Chondrocyte (in vitro differentiated cells): ENCODE data around the gene CLEC16A. TPM values are rescaled to one million over a fixed set of nuclear protein-coding genes. Genes with fewer than 3 reads are reported as not detected.

Experiments
- DNase-seq: peaks from one replicate; pipeline ENCODE4 v3.0.0; 2021; ENCODE audit warnings: mixed read lengths, low spot score
- H3K27ac Mint-ChIP-seq: one replicate; pipeline ENCODE4 v1.8.0; 2021; ENCODE audit warnings: mild to moderate bottlenecking, moderate library complexity, mixed read lengths; ENCODE audit not compliant: unreplicated experiment
- H3K27me3 Mint-ChIP-seq: 2 replicates; pipeline ENCODE4 v1.8.0; 2021; ENCODE audit warnings: low read depth, mixed read lengths
- H3K36me3 Mint-ChIP-seq: 2 replicates; pipeline ENCODE4 v1.8.0; 2021; ENCODE audit warnings: low read depth, mixed read lengths
- H3K4me1 Mint-ChIP-seq: 2 replicates; pipeline ENCODE4 v1.8.0; 2021; ENCODE audit warnings: low read depth, mild to moderate bottlenecking, mixed read lengths
- H3K4me3 Mint-ChIP-seq: one replicate; pipeline ENCODE4 v1.8.0; 2021; ENCODE audit warnings: mild to moderate bottlenecking, moderate library complexity, mixed read lengths; ENCODE audit not compliant: unreplicated experiment
- H3K9me3 Mint-ChIP-seq: 2 replicates; pipeline ENCODE4 v1.8.0; 2021; ENCODE audit warnings: low read depth, mixed read lengths
- total RNA-seq: library from RNA; stranded (reverse); gene quantifications from 3 replicates; pipeline ENCODE4 v1.2.1, GENCODE V29; 2021
- TF ChIP-seq, protein P1 (sequence below): fragments of 200-600 bp; sonication (generic); IDR thresholded peaks from 2 replicates; pipeline ENCODE4 v1.5.0; 2021; ENCODE audit warnings: antibody characterized with exemption, mild to moderate bottlenecking, moderate library complexity

Gene CLEC16A
- total RNA-seq, 1 donor from 2014 or later = 17.9 TPM

DNA sequence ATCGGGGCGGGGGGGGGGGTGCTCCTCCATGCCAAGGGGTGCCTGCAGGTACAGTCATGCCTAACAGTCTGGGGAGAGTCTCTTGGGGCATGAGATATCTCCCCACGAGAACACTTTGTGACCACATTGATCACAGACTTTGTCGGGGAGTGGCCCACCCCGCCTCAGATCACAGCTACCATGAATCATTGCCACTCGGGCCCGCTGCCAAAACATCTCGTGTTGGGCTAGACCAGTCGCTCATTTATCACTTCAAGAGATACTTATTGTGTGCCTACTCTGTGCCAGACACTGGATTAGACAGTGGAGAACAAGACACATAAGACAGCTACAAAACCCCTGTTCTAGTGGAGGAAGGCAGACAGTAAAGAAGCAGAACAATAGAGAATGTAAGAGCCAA, 72.6 kb downstream of the CLEC16A start:
- Mint-ChIP-seq H3K4me3 (no peak overlapping the region), H3K27me3 (no peaks in the 10 kb centered on the region), H3K9me3 (no peaks in the 10 kb centered on the region), H3K36me3 (peaks cover 14% of the 10 kb centered on the region), H3K4me1 (peaks cover 8% of the 10 kb centered on the region), H3K27ac (no peak overlapping the region)
- DNase-seq = no peak
- TF ChIP-seq, protein P1, sequence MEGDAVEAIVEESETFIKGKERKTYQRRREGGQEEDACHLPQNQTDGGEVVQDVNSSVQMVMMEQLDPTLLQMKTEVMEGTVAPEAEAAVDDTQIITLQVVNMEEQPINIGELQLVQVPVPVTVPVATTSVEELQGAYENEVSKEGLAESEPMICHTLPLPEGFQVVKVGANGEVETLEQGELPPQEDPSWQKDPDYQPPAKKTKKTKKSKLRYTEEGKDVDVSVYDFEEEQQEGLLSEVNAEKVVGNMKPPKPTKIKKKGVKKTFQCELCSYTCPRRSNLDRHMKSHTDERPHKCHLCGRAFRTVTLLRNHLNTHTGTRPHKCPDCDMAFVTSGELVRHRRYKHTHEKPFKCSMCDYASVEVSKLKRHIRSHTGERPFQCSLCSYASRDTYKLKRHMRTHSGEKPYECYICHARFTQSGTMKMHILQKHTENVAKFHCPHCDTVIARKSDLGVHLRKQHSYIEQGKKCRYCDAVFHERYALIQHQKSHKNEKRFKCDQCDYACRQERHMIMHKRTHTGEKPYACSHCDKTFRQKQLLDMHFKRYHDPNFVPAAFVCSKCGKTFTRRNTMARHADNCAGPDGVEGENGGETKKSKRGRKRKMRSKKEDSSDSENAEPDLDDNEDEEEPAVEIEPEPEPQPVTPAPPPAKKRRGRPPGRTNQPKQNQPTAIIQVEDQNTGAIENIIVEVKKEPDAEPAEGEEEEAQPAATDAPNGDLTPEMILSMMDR = no peak

DNA sequence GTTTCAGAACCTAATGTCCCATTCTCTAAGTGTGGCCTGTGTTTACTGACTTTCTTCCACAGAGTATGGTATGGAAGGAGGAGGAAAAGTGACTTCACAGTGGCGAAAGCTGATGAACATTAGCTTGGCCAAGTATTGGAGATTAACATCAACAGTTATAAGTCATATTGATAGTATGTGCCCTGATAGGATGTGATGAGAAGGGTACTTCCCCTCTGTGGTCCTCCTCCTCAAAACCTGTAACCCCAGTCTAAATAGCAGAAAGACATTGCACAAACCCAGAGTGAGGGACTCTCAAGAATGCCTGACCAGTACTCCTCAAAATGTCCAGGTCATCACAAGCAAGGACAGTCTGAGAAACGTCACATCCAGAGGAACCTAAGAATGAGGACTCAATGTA, 73.1 kb downstream of the CLEC16A start:
- no peak overlapping the region for H3K4me3 Mint-ChIP-seq
- no peak overlapping the region for H3K27ac Mint-ChIP-seq
- peaks cover 8% of the 10 kb centered on the region for H3K4me1 Mint-ChIP-seq
- H3K27me3 Mint-ChIP-seq = no peaks in the 10 kb centered on the region
- DNase-seq = no peak
- peaks cover 14% of the 10 kb centered on the region for H3K36me3 Mint-ChIP-seq
- H3K9me3 Mint-ChIP-seq = no peaks in the 10 kb centered on the region
- TF ChIP-seq, protein P1 = no peak

DNA sequence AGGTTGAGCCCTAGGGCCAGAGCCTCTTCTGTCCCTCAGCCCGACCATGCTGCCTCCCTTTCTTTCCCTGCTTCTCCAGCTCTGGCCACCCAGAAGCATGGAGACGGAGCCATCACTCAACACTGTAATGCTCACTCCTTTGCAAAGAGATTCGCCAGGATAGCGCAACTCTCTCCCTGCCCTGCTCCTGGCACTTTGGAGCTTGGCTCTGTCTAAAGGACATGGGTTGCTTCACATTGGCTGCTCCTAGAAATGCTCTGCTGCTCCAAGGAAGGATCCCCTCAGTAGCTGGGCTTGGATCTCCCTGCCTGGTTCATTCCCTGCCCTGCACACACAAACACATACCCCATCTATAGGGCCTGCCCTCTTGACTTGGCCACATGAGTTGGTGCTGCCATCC, 76.0 kb downstream of the CLEC16A start:
- no peak overlapping the region for H3K27ac Mint-ChIP-seq
- no peaks in the 10 kb centered on the region for H3K9me3 Mint-ChIP-seq

DNA sequence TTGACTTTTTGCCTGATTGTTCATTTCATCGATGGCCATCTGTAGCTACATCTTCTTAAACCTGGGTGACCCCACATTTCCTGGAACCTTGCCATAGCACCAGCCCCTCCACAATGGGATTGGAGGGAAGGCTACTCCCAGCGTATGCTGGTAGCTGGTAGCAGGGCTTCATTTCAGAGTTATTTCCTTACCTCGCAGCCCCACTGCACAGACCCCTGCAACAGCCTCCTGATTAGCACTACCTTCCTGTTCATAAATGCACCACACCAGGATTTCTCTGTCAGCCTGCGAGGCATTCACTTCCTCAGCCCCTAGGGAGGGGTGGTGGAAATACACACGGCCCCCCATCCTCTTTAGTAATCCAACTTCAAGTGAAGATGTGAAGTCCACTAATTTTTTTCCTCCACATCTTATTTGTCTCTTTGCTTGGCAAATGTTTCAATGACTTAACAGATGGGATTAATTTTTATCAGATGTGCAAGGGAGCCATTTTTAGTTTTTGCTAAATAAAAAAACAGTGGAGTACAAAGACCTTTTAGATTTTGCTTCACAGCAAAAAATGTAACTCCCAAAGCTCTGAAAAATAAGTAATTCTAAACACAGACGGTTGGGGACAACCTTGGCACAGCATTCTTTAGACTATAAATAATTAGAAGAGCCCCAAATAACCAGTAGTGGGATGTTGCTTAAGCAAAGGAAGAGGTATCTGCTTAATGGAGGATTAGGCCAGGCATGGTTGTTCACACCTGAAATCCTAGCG, 76.6 kb downstream of the CLEC16A start:
- H3K36me3 Mint-ChIP-seq = peaks cover 39% of the 10 kb centered on the region
- H3K9me3 Mint-ChIP-seq = peaks cover 4% of the 10 kb centered on the region
- no peak overlapping the region for H3K4me3 Mint-ChIP-seq
- H3K27me3 Mint-ChIP-seq = no peaks in the 10 kb centered on the region
- H3K4me1 Mint-ChIP-seq = peaks cover 8% of the 10 kb centered on the region
- no peak overlapping the region for H3K27ac Mint-ChIP-seq
- TF ChIP-seq, protein P1 = no peak
- no peak for DNase-seq

More for the DNA sequence above, 76.0 kb downstream of the CLEC16A start:
- Mint-ChIP-seq H3K4me3 (no peak overlapping the region), H3K36me3 (peaks cover 33% of the 10 kb centered on the region), H3K4me1 (peaks cover 8% of the 10 kb centered on the region), H3K27me3 (no peaks in the 10 kb centered on the region)
- TF ChIP-seq, protein P1 = no peak
- no peak for DNase-seq

DNA sequence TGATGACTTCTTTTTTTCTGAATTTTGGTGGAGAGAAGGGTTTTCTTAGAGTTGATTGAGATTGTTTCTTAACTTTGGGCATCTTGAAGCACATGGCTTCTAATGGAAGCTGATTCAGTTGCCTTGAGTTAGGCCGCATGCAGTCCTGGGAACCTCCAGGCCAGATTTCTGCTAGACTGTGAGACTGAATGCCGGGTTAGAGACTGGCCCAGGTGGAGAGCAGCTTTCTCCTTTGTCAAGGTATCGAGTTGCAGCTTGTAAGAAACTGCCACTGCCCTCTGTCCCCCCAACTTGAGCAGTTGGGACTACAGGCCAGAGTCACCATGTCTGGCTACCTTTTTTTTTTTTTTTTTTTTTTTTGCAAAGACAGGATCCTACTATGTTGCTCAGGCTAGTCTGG, 77.6 kb downstream of the CLEC16A start:
- H3K36me3 Mint-ChIP-seq = peaks cover 49% of the 10 kb centered on the region
- peaks cover 14% of the 10 kb centered on the region for H3K9me3 Mint-ChIP-seq
- peaks cover 3% of the 10 kb centered on the region for H3K4me1 Mint-ChIP-seq
- DNase-seq = no peak
- no peaks in the 10 kb centered on the region for H3K27me3 Mint-ChIP-seq
- no peak overlapping the region for H3K27ac Mint-ChIP-seq
- TF ChIP-seq, protein P1 = no peak
- H3K4me3 Mint-ChIP-seq = no peak overlapping the region
